WTC11 (cell line): ENCODE results near the gene SART3. TPM values are rescaled to one million over a fixed set of nuclear protein-coding genes. Genes with fewer than 3 reads are reported as not detected.
"Not testable (repeated sequence)": the region's sequence is repeated elsewhere in the genome, so short reads cannot be mapped to it uniquely, and the experiment has no call there.

Experiments
- ATAC-seq: fragments of 200-7000 bp; cut with Tn5 transposase; 2 replicates; pipeline ENCODE4 v1.10.0; 2021; ENCODE audit warnings: mild to moderate bottlenecking, moderate library complexity
- CTCF ChIA-PET: fragments of 300-600 bp; sonication (Branson Sonifier 250); formaldehyde crosslinking; loops from one replicate; lab custom pipeline; 2021; ENCODE audit warnings: antibody characterized with exemption; lab: Charles Lee
- POLR2A ChIA-PET: fragments of 350-600 bp; sonication (Branson Sonifier 250); formaldehyde crosslinking; loops from one replicate; lab custom pipeline; 2021; ENCODE audit warnings: antibody characterized with exemption; lab: Charles Lee
- DNase-seq: peaks from one replicate; pipeline ENCODE4 v3.0.0; 2021; ENCODE audit warnings: low spot score
- H3K27ac Mint-ChIP-seq: 2 replicates; pipeline ENCODE4 v1.8.0; 2021; ENCODE audit warnings: mixed read lengths
- H3K27me3 Mint-ChIP-seq: 2 replicates; pipeline ENCODE4 v1.8.0; 2021; ENCODE audit warnings: low read depth, mild to moderate bottlenecking, moderate library complexity, mixed read lengths
- H3K36me3 Mint-ChIP-seq: 2 replicates; pipeline ENCODE4 v1.8.0; 2021; ENCODE audit warnings: mixed read lengths
- H3K4me1 Mint-ChIP-seq: 2 replicates; pipeline ENCODE4 v1.8.0; 2022; ENCODE audit warnings: mixed read lengths
- H3K4me3 Mint-ChIP-seq: 2 replicates; pipeline ENCODE4 v1.8.0; 2021; ENCODE audit warnings: mild to moderate bottlenecking, moderate library complexity, mixed read lengths
- H3K9me3 Mint-ChIP-seq: 2 replicates; pipeline ENCODE4 v1.8.0; 2021; ENCODE audit warnings: mixed read lengths
- ATF1 ChIP-seq: sonication (generic); formaldehyde crosslinking; IDR thresholded peaks from 2 replicates; pipeline ENCODE4 v1.8.1; 2023; ENCODE audit warnings: mild to moderate bottlenecking, moderate library complexity, missing genetic modification reagents
- ATF6 ChIP-seq: sonication (generic); formaldehyde crosslinking; IDR thresholded peaks from 2 replicates; pipeline ENCODE4 v1.8.1; 2023; ENCODE audit warnings: mild to moderate bottlenecking, missing genetic modification reagents
- FOXP1 ChIP-seq: sonication (generic); formaldehyde crosslinking; IDR thresholded peaks from 2 replicates; pipeline ENCODE4 v1.8.0; 2022; ENCODE audit warnings: missing genetic modification reagents, mild to moderate bottlenecking, moderate library complexity, borderline replicate concordance
- FOXP4 ChIP-seq: sonication (generic); formaldehyde crosslinking; IDR thresholded peaks from 2 replicates; pipeline ENCODE4 v1.8.0; 2022; ENCODE audit warnings: mild to moderate bottlenecking, missing genetic modification reagents
- GABPB1 ChIP-seq: sonication (generic); formaldehyde crosslinking; IDR thresholded peaks from 2 replicates; pipeline ENCODE4 v1.8.1; 2023; ENCODE audit warnings: mild to moderate bottlenecking, missing genetic modification reagents
- KAT7 ChIP-seq: sonication (generic); formaldehyde crosslinking; IDR thresholded peaks from 2 replicates; pipeline ENCODE4 v1.8.1; 2023; ENCODE audit warnings: missing genetic modification reagents, mild to moderate bottlenecking, borderline replicate concordance
- NR3C1 ChIP-seq: sonication (generic); formaldehyde crosslinking; conservative IDR thresholded peaks from 2 replicates; pipeline ENCODE4 v1.8.1; 2023; ENCODE audit warnings: low read depth, mild to moderate bottlenecking, missing genetic modification reagents
- RORB ChIP-seq: fragments of 250-450 bp; sonication (Bioruptor Pico); IDR thresholded peaks from 2 replicates; pipeline ENCODE4 v1.9.0; 2021; ENCODE audit warnings: mild to moderate bottlenecking
- SMAD3 ChIP-seq: sonication (generic); formaldehyde crosslinking; IDR thresholded peaks from 2 replicates; pipeline ENCODE4 v1.8.0; 2022; ENCODE audit warnings: missing genetic modification reagents, mild to moderate bottlenecking, borderline replicate concordance
- SOX15 ChIP-seq: fragments of 250-450 bp; sonication (Bioruptor Pico); IDR thresholded peaks from 2 replicates; pipeline ENCODE4 v1.9.0; 2021; ENCODE audit warnings: mild to moderate bottlenecking
- TEAD4 ChIP-seq: sonication (generic); formaldehyde crosslinking; IDR thresholded peaks from 2 replicates; pipeline ENCODE4 v1.8.0; 2022; ENCODE audit warnings: mild to moderate bottlenecking, missing genetic modification reagents
- ZNF219 ChIP-seq: sonication (generic); formaldehyde crosslinking; IDR thresholded peaks from 2 replicates; pipeline ENCODE4 v1.8.0; 2023; ENCODE audit warnings: missing genetic modification reagents, mild to moderate bottlenecking, borderline replicate concordance
- total RNA-seq: library from RNA; stranded (reverse); gene quantifications from 3 replicates; pipeline ENCODE4 v1.2.3, GENCODE V29; 2021
- TF ChIP-seq, protein P1 (sequence below): sonication (generic); formaldehyde crosslinking; IDR thresholded peaks from 2 replicates; pipeline ENCODE4 v1.8.1; 2022; ENCODE audit warnings: mild to moderate bottlenecking, moderate library complexity, missing genetic modification reagents
- TF ChIP-seq, protein P2 (sequence below): sonication (generic); formaldehyde crosslinking; IDR thresholded peaks from 2 replicates; pipeline ENCODE4 v1.8.0; 2023; ENCODE audit warnings: missing genetic modification reagents
- TF ChIP-seq, protein P3 (sequence below): fragments of 250-450 bp; sonication (Bioruptor Pico); IDR thresholded peaks from 2 replicates; pipeline ENCODE4 v1.9.0; 2021; ENCODE audit warnings: mild to moderate bottlenecking
- TF ChIP-seq, protein P4 (sequence below): sonication (generic); formaldehyde crosslinking; IDR thresholded peaks from 2 replicates; pipeline ENCODE4 v1.8.0; 2023; ENCODE audit warnings: mild to moderate bottlenecking, missing genetic modification reagents

The SART3 gene
- total RNA-seq, 1 experiment from 2014 or later: 91.2 TPM

DNA sequence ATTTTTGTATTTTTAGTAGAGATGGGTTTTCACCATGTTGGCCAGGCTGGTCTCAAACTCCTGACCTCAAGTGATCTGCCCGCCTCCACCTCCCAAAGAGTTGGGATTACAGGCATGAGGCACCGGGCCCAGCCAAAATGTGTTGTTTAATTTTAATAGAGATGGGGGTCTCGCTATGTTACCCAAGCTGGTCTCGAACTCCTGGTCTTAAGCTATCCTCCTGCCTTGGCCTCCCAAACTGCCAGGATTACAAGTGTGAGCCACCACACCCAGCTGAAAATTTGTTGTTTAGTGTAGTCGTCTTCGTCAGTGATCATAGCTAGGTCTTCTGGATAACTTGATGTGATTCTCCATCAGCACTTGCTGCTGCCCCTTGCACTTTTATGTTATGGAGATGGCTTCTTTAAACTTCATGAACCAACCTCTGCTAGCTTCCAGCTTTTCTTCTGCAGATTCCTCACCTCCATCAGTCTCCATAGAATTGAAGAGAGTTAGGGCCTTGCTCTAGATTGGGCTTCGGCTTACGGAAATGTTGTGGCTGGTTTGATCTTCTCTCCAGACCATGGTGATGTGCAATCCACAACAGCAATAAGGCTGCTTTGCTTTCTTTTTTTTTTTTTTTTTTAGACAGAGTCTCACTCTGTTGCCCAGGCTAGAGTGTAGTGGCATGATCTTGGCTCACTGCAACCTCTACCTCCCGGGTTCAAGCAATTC lies 14.4 kb upstream of the SART3 start:
- Mint-ChIP-seq H3K4me1 (no peaks in the 10 kb centered on the region), H3K27me3 (no peaks in the 10 kb centered on the region), H3K4me3 (no peak overlapping the region), H3K36me3 (no peaks in the 10 kb centered on the region), H3K27ac (no peak overlapping the region), H3K9me3 (peaks cover 23% of the 10 kb centered on the region)
- ATAC-seq: no peak
- POLR2A ChIA-PET: no interaction called here
- CTCF ChIA-PET: no interaction called here
- TF ChIP-seq ATF1 (CRISPR knock-in tag) (no peak), KAT7 (CRISPR knock-in tag) (no peak), RORB (no peak), ZNF219 (CRISPR knock-in tag) (no peak), GABPB1 (CRISPR knock-in tag) (no peak), SMAD3 (CRISPR knock-in tag) (no peak), TEAD4 (no peak), FOXP1 (CRISPR knock-in tag) (no peak), FOXP4 (CRISPR knock-in tag) (no peak), SOX15 (no peak), NR3C1 (CRISPR knock-in tag) (no peak), ATF6 (CRISPR knock-in tag) (no peak)
- TF ChIP-seq, protein P1, sequence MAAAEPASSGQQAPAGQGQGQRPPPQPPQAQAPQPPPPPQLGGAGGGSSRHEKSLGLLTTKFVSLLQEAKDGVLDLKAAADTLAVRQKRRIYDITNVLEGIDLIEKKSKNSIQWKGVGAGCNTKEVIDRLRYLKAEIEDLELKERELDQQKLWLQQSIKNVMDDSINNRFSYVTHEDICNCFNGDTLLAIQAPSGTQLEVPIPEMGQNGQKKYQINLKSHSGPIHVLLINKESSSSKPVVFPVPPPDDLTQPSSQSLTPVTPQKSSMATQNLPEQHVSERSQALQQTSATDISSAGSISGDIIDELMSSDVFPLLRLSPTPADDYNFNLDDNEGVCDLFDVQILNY (CRISPR knock-in tag): no peak
- TF ChIP-seq, protein P2, sequence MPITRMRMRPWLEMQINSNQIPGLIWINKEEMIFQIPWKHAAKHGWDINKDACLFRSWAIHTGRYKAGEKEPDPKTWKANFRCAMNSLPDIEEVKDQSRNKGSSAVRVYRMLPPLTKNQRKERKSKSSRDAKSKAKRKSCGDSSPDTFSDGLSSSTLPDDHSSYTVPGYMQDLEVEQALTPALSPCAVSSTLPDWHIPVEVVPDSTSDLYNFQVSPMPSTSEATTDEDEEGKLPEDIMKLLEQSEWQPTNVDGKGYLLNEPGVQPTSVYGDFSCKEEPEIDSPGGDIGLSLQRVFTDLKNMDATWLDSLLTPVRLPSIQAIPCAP (CRISPR knock-in tag): no peak
- TF ChIP-seq, protein P3, sequence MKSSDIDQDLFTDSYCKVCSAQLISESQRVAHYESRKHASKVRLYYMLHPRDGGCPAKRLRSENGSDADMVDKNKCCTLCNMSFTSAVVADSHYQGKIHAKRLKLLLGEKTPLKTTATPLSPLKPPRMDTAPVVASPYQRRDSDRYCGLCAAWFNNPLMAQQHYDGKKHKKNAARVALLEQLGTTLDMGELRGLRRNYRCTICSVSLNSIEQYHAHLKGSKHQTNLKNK (CRISPR knock-in tag): no peak
- TF ChIP-seq, protein P4, sequence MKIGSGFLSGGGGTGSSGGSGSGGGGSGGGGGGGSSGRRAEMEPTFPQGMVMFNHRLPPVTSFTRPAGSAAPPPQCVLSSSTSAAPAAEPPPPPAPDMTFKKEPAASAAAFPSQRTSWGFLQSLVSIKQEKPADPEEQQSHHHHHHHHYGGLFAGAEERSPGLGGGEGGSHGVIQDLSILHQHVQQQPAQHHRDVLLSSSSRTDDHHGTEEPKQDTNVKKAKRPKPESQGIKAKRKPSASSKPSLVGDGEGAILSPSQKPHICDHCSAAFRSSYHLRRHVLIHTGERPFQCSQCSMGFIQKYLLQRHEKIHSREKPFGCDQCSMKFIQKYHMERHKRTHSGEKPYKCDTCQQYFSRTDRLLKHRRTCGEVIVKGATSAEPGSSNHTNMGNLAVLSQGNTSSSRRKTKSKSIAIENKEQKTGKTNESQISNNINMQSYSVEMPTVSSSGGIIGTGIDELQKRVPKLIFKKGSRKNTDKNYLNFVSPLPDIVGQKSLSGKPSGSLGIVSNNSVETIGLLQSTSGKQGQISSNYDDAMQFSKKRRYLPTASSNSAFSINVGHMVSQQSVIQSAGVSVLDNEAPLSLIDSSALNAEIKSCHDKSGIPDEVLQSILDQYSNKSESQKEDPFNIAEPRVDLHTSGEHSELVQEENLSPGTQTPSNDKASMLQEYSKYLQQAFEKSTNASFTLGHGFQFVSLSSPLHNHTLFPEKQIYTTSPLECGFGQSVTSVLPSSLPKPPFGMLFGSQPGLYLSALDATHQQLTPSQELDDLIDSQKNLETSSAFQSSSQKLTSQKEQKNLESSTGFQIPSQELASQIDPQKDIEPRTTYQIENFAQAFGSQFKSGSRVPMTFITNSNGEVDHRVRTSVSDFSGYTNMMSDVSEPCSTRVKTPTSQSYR (CRISPR knock-in tag): no peak
- no peak for DNase-seq

- DNase-seq, H3K4me3 Mint-ChIP-seq, CTCF ChIA-PET, ATAC-seq, H3K4me1 Mint-ChIP-seq, H3K27me3 Mint-ChIP-seq, H3K27ac Mint-ChIP-seq, H3K36me3 Mint-ChIP-seq: not testable (repeated sequence)
- POLR2A ChIA-PET: interaction anchor here (1.0 kb wide), 1 partner anchor 12 kb away, joined by 4 read pairs; the partner anchor contains the start of gene ISCU
- H3K9me3 Mint-ChIP-seq: peaks cover 20% of the 10 kb centered on the region
These were observed 13.3 kb upstream of the SART3 start for GRCh38 chr12:108574276-108574675.
